OCI-LY1 (cell line): ENCODE results near the gene SLITRK2.

Experiments used
- CTCF ChIP-seq: fragments of 200-600 bp; sonication (generic), shearing (Covaris generic); IDR thresholded peaks from 2 replicates; pipeline ENCODE4 v1.5.1; 2017; ENCODE audit warnings: mild to moderate bottlenecking, antibody characterized with exemption, low read length, moderate library complexity, mixed read lengths
- EZH2 ChIP-seq: fragments of 200-600 bp; sonication (generic), shearing (Covaris generic); IDR thresholded peaks from 2 replicates; pipeline ENCODE4 v1.8.0; 2017; ENCODE audit warnings: borderline replicate concordance, mixed run types, mild to moderate bottlenecking, antibody characterized with exemption, low read length, moderate library complexity, mixed read lengths

- TF ChIP-seq CTCF (no peak), EZH2 (no peak)
Observed at GRCh38 chrX:145816601-145817315, 871 bp upstream of the SLITRK2 start.
